Measurements from ENCODE around the gene MED26.
A peak's percentile ranks its signal among the peaks of the same experiment; 100 is the strongest.

The MED26 gene

GRCh38 chr19:16569609-16570320 lies 58.2 kb downstream of the MED26 start:
- no peak for TF ChIP-seq CTCF (conservative IDR thresholded peaks at IDR 0.05; ENCODE audit: low read depth, low read length)
- no peak overlapping the region for H3K4me3 ChIP-seq (ENCODE audit: low read depth, low read length)
- no peak for DNase-seq (ENCODE audit: low read depth)

GRCh38 chr19:16566702-16567101 lies 61.3 kb downstream of the MED26 start:
- no peak for TF ChIP-seq CTCF (conservative IDR thresholded peaks at IDR 0.05; ENCODE audit: low read depth, low read length)
- no peak for DNase-seq (ENCODE audit: low read depth)
- no peak overlapping the region for H3K4me3 ChIP-seq (ENCODE audit: low read depth, low read length)

- no peak for DNase-seq (ENCODE audit: low read depth)
- no peak overlapping the region for H3K4me3 ChIP-seq (ENCODE audit: low read depth, low read length)
- no peak for TF ChIP-seq CTCF (conservative IDR thresholded peaks at IDR 0.05; ENCODE audit: low read depth, low read length)
Measured at GRCh38 chr19:16566161-16566560, 61.8 kb downstream of the MED26 start.

- DNase-seq (ENCODE audit: low read depth) = no peak
- H3K4me3 ChIP-seq (ENCODE audit: low read depth, low read length) = no peak overlapping the region
- no peak for TF ChIP-seq CTCF (conservative IDR thresholded peaks at IDR 0.05; ENCODE audit: low read depth, low read length)
Measured at GRCh38 chr19:16564842-16565241, 63.2 kb downstream of the MED26 start.

GRCh38 chr19:16562608-16563025 lies 65.4 kb downstream of the MED26 start:
- no peak for TF ChIP-seq CTCF (conservative IDR thresholded peaks at IDR 0.05; ENCODE audit: low read depth, low read length)
- DNase-seq (ENCODE audit: low read depth) = no peak
- H3K4me3 ChIP-seq (ENCODE audit: low read depth, low read length) = no peak overlapping the region

- no peak for TF ChIP-seq CTCF (conservative IDR thresholded peaks at IDR 0.05; ENCODE audit: low read depth, low read length)
- H3K4me3 ChIP-seq (ENCODE audit: low read depth, low read length) = no peak overlapping the region
- no peak for DNase-seq (ENCODE audit: low read depth)
Measured at GRCh38 chr19:16561382-16561781, 66.6 kb downstream of the MED26 start.

GRCh38 chr19:16559780-16560276 lies 68.2 kb downstream of the MED26 start:
- no peak for TF ChIP-seq CTCF (conservative IDR thresholded peaks at IDR 0.05; ENCODE audit: low read depth, low read length)
- no peak overlapping the region for H3K4me3 ChIP-seq (ENCODE audit: low read depth, low read length)
- peak; percentile 51 for DNase-seq (ENCODE audit: low read depth)
